DMS153 (cell line): Measurements from ENCODE around the gene RASAL1.
"Not testable (repeated sequence)": the region's sequence is repeated elsewhere in the genome, so short reads cannot be mapped to it uniquely, and the experiment has no call there.

ENCODE experiments used
- DNase-seq: peaks from one replicate; lab custom pipeline; 2025; lab: John Stamatoyannopoulos, UW

The RASAL1 gene

GRCh38 chr12:113117684-113118083 lies 17.9 kb downstream of the RASAL1 start:
- not testable (repeated sequence) for DNase-seq

- no peak for DNase-seq
Observed at GRCh38 chr12:113116875-113117274, 18.7 kb downstream of the RASAL1 start.

- no peak for DNase-seq
Observed at GRCh38 chr12:113115455-113116126, 20.0 kb downstream of the RASAL1 start.

GRCh38 chr12:113114447-113115178 lies 20.9 kb downstream of the RASAL1 start:
- no peak for DNase-seq

- DNase-seq = no peak
Observed at GRCh38 chr12:113113397-113113796, 22.2 kb downstream of the RASAL1 start.

- DNase-seq = no peak
Observed at GRCh38 chr12:113112043-113112899, 23.3 kb downstream of the RASAL1 start.

- no peak for DNase-seq
Observed at GRCh38 chr12:113111247-113111646, 24.3 kb downstream of the RASAL1 start.

- no peak for DNase-seq
Observed at GRCh38 chr12:113109872-113110599, 25.5 kb downstream of the RASAL1 start.

- DNase-seq = no peak
Observed at GRCh38 chr12:113109360-113109759, 26.2 kb downstream of the RASAL1 start.

- DNase-seq = no peak
Observed at GRCh38 chr12:113108308-113108707, 27.3 kb downstream of the RASAL1 start.

GRCh38 chr12:113106361-113106760 lies 29.2 kb downstream of the RASAL1 start:
- DNase-seq = no peak

- no peak for DNase-seq
Observed at GRCh38 chr12:113105606-113106271, 29.8 kb downstream of the RASAL1 start.

GRCh38 chr12:113104953-113105510 lies 30.5 kb downstream of the RASAL1 start:
- DNase-seq = no peak

- DNase-seq = no peak
Observed at GRCh38 chr12:113103756-113104450, 31.7 kb downstream of the RASAL1 start.

GRCh38 chr12:113102811-113103210 lies 32.8 kb downstream of the RASAL1 start:
- no peak for DNase-seq

GRCh38 chr12:113101751-113102150 lies 33.8 kb downstream of the RASAL1 start:
- no peak for DNase-seq

- no peak for DNase-seq
Observed at GRCh38 chr12:113099764-113100163, 35.8 kb downstream of the RASAL1 start.

- DNase-seq = no peak
Observed at GRCh38 chr12:113099364-113099763, 36.2 kb downstream of the RASAL1 start.

- peak; percentile 94 for DNase-seq
Observed at GRCh38 chr12:113098441-113099028, 37.0 kb downstream of the RASAL1 start.
